Trophoblast cell (in vitro differentiated cells and primary cell): Measurements from ENCODE around the gene NPHP4.

Experiments
- DNase-seq, 2 donors: peaks; one replicate each; pipeline ENCODE4 v3.0.0-alpha.2; 2016
- H2AFZ ChIP-seq: 2 replicates; pipeline ENCODE4 v1.6.1; 2013; ENCODE audit warnings: low read length, moderate library complexity, mild to moderate bottlenecking; ENCODE audit not compliant: insufficient read depth, poor library complexity
- H2AK5ac ChIP-seq: 2 replicates; pipeline ENCODE4 v1.6.1; 2013; ENCODE audit warnings: mild to moderate bottlenecking, low read length
- H2BK120ac ChIP-seq: 2 replicates; pipeline ENCODE4 v1.6.1; 2013; ENCODE audit warnings: low read length, mild to moderate bottlenecking, moderate library complexity; ENCODE audit not compliant: insufficient read depth, poor library complexity
- H2BK12ac ChIP-seq: 2 replicates; pipeline ENCODE4 v1.6.1; 2013; ENCODE audit warnings: mild to moderate bottlenecking, low read length, moderate library complexity
- H2BK5ac ChIP-seq: 2 replicates; pipeline ENCODE4 v1.6.1; 2013; ENCODE audit warnings: low read length, low read depth, moderate library complexity, mild to moderate bottlenecking; ENCODE audit not compliant: poor library complexity
- H3K14ac ChIP-seq: 2 replicates; pipeline ENCODE4 v1.6.1; 2013; ENCODE audit warnings: mild to moderate bottlenecking, low read length
- H3K18ac ChIP-seq: 2 replicates; pipeline ENCODE4 v1.6.1; 2013; ENCODE audit warnings: mild to moderate bottlenecking, low read length
- H3K23ac ChIP-seq: 2 replicates; pipeline ENCODE4 v1.6.1; 2013; ENCODE audit warnings: low read length
- H3K27ac ChIP-seq: 2 replicates; pipeline ENCODE4 v1.5.1; 2013; ENCODE audit warnings: low read depth, mild to moderate bottlenecking, inconsistent platforms, low read length, moderate library complexity
- H3K27me3 ChIP-seq: 2 replicates; pipeline ENCODE4 v1.6.1; 2013; ENCODE audit warnings: inconsistent platforms, mild to moderate bottlenecking, low read length, moderate library complexity; ENCODE audit not compliant: insufficient read depth
- H3K36me3 ChIP-seq, 2 experiments: 1 replicate in 1 of 2; 2 replicates in 1 of 2; pipeline ENCODE4 v1.6.1; 2013; ENCODE audit warnings: low read length in 2 of 2, mild to moderate bottlenecking in 2 of 2, moderate library complexity in 1 of 2; ENCODE audit not compliant: insufficient read depth in 2 of 2, control insufficient read depth in 1 of 2
- H3K4ac ChIP-seq: 2 replicates; pipeline ENCODE4 v1.6.1; 2013; ENCODE audit warnings: low read depth, mild to moderate bottlenecking, low read length, moderate library complexity
- H3K4me1 ChIP-seq, 2 experiments: 1 replicate in 1 of 2; 2 replicates in 1 of 2; pipeline ENCODE4 v1.6.1; 2013; ENCODE audit warnings: low read length in 2 of 2, mild to moderate bottlenecking in 2 of 2, moderate library complexity in 1 of 2; ENCODE audit not compliant: insufficient read depth in 2 of 2, control insufficient read depth in 1 of 2
- H3K4me2 ChIP-seq: 2 replicates; pipeline ENCODE4 v1.6.1; 2013; ENCODE audit warnings: inconsistent platforms, mild to moderate bottlenecking, low read length, moderate library complexity
- H3K4me3 ChIP-seq: 2 replicates; pipeline ENCODE4 v1.5.1; 2013; ENCODE audit warnings: mild to moderate bottlenecking, low read depth, low read length, inconsistent platforms
- H3K79me1 ChIP-seq: one replicate; pipeline ENCODE4 v1.6.1; 2013; ENCODE audit warnings: low read length
- H3K79me2 ChIP-seq: 2 replicates; pipeline ENCODE4 v1.6.1; 2013; ENCODE audit warnings: low read length, mild to moderate bottlenecking; ENCODE audit not compliant: control insufficient read depth, insufficient read depth, poor library complexity
- H3K9ac ChIP-seq: 2 replicates; pipeline ENCODE4 v1.6.1; 2013; ENCODE audit warnings: mild to moderate bottlenecking, low read length
- H3K9me3 ChIP-seq: 2 replicates; pipeline ENCODE4 v1.6.1; 2013; ENCODE audit warnings: low read depth, mild to moderate bottlenecking, control low read depth, inconsistent platforms, low read length; ENCODE audit not compliant: insufficient read depth
- H4K12ac ChIP-seq: 2 replicates; pipeline ENCODE4 v1.6.1; 2013; ENCODE audit warnings: low read depth, mild to moderate bottlenecking, low read length, moderate library complexity
- H4K8ac ChIP-seq: 2 replicates; pipeline ENCODE4 v1.6.1; 2013; ENCODE audit warnings: low read depth, mild to moderate bottlenecking, low read length, moderate library complexity
- H4K91ac ChIP-seq: one replicate; pipeline ENCODE4 v1.6.1; 2013; ENCODE audit warnings: low read depth, mild to moderate bottlenecking, low read length, moderate library complexity
- WGBS: extraction: QIAGEN DNeasy Blood & Tissue Kit; methylation state at CpG from one replicate; pipeline ENCODE4 v1.1.7; 2013; ENCODE audit warnings: missing lambda C conversion rate; ENCODE audit not compliant: insufficient read length, insufficient coverage; ENCODE audit errors: extremely low coverage; 5-methylcytosine and 5-hydroxymethylcytosine counted together

The NPHP4 gene

GRCh38 chr1:6039031-6039430 is 46.8 kb upstream of the NPHP4 start:
- Histone ChIP-seq H2AK5ac (no peak overlapping the region), H4K12ac (no peak overlapping the region), H3K27me3 (no peaks in the 10 kb centered on the region), H2BK120ac (no peak overlapping the region), H3K79me1 (no peaks in the 10 kb centered on the region), H3K9ac (no peak overlapping the region), H3K23ac (no peak overlapping the region), H3K9me3 (no peaks in the 10 kb centered on the region), H3K36me3 (no peaks in the 10 kb centered on the region), H3K4me1 (no peaks in the 10 kb centered on the region), H3K4me3 (no peak overlapping the region), H3K4ac (no peak overlapping the region), H2AFZ (no peak overlapping the region), H2BK12ac (no peak overlapping the region), H3K4me2 (no peak overlapping the region), H3K14ac (no peak overlapping the region), H3K18ac (no peak overlapping the region), H3K27ac (no peak overlapping the region), H2BK5ac (no peak overlapping the region), H4K91ac (no peak overlapping the region), H3K79me2 (no peaks in the 10 kb centered on the region), H4K8ac (no peak overlapping the region)
- WGBS = no CpG with 5 or more reads among the region's 15 CpGs
- no peak for DNase-seq

- Histone ChIP-seq H4K8ac (no peak overlapping the region), H3K9me3 (no peaks in the 10 kb centered on the region), H3K4me1 (no peaks in the 10 kb centered on the region), H2BK120ac (no peak overlapping the region), H3K14ac (no peak overlapping the region), H2BK12ac (no peak overlapping the region), H3K4me3 (no peak overlapping the region), H3K23ac (no peak overlapping the region), H3K79me2 (no peaks in the 10 kb centered on the region), H3K27me3 (no peaks in the 10 kb centered on the region), H2AFZ (no peak overlapping the region), H3K9ac (no peak overlapping the region), H3K4me2 (no peak overlapping the region), H3K36me3 (no peaks in the 10 kb centered on the region), H4K12ac (no peak overlapping the region), H3K79me1 (no peaks in the 10 kb centered on the region), H3K18ac (no peak overlapping the region), H3K4ac (no peak overlapping the region), H3K27ac (no peak overlapping the region), H4K91ac (no peak overlapping the region), H2AK5ac (no peak overlapping the region), H2BK5ac (no peak overlapping the region)
- no CpG with 5 or more reads among the region's 7 CpGs for WGBS
- no peak for DNase-seq
Measured at GRCh38 chr1:6038603-6039002, 46.4 kb upstream of the NPHP4 start.

GRCh38 chr1:6037338-6037762 is 45.1 kb upstream of the NPHP4 start:
- H3K4me1 ChIP-seq = no peaks in the 10 kb centered on the region
- H3K27me3 ChIP-seq = no peaks in the 10 kb centered on the region
- no peak overlapping the region for H2BK120ac ChIP-seq
- H3K18ac ChIP-seq = no peak overlapping the region
- H3K14ac ChIP-seq = no peak overlapping the region
- no peak overlapping the region for H3K4ac ChIP-seq
- no peak overlapping the region for H2AK5ac ChIP-seq
- no peaks in the 10 kb centered on the region for H3K36me3 ChIP-seq
- no peaks in the 10 kb centered on the region for H3K9me3 ChIP-seq
- no peak overlapping the region for H3K27ac ChIP-seq
- H3K4me2 ChIP-seq = no peak overlapping the region
- H4K91ac ChIP-seq = no peak overlapping the region
- no peak overlapping the region for H3K4me3 ChIP-seq
- H3K9ac ChIP-seq = no peak overlapping the region
- no peak overlapping the region for H2BK12ac ChIP-seq
- no peak overlapping the region for H2BK5ac ChIP-seq
- no peak overlapping the region for H4K8ac ChIP-seq
- no CpG with 5 or more reads among the region's 9 CpGs for WGBS
- H3K79me1 ChIP-seq = no peaks in the 10 kb centered on the region
- no peak for DNase-seq
- H2AFZ ChIP-seq = no peak overlapping the region
- no peak overlapping the region for H3K23ac ChIP-seq
- H4K12ac ChIP-seq = no peak overlapping the region
- no peaks in the 10 kb centered on the region for H3K79me2 ChIP-seq

- H2BK12ac ChIP-seq = no peak overlapping the region
- H3K14ac ChIP-seq = no peak overlapping the region
- H3K4me1 ChIP-seq = no peaks in the 10 kb centered on the region
- H3K27me3 ChIP-seq = no peaks in the 10 kb centered on the region
- no peak overlapping the region for H3K9ac ChIP-seq
- H3K9me3 ChIP-seq = no peaks in the 10 kb centered on the region
- H4K91ac ChIP-seq = no peak overlapping the region
- H3K27ac ChIP-seq = no peak overlapping the region
- no peak overlapping the region for H3K18ac ChIP-seq
- no peak overlapping the region for H4K12ac ChIP-seq
- no peak overlapping the region for H3K23ac ChIP-seq
- H2AFZ ChIP-seq = no peak overlapping the region
- H3K36me3 ChIP-seq = no peaks in the 10 kb centered on the region
- H3K79me1 ChIP-seq = no peaks in the 10 kb centered on the region
- no peak overlapping the region for H2BK5ac ChIP-seq
- H2BK120ac ChIP-seq = no peak overlapping the region
- no peak overlapping the region for H2AK5ac ChIP-seq
- no peak overlapping the region for H3K4me3 ChIP-seq
- H3K79me2 ChIP-seq = no peaks in the 10 kb centered on the region
- H3K4ac ChIP-seq = no peak overlapping the region
- H4K8ac ChIP-seq = no peak overlapping the region
- no peak overlapping the region for H3K4me2 ChIP-seq
- DNase-seq = no peak
- no CpG with 5 or more reads among the region's 12 CpGs for WGBS
Measured at GRCh38 chr1:6035719-6036118, 43.5 kb upstream of the NPHP4 start.
